Left renal pelvis (tissue), 4 donors: ENCODE data around the gene CRYGS. TPM values are rescaled to one million over a fixed set of nuclear protein-coding genes. Genes with fewer than 3 reads are reported as not detected.
"Not testable (repeated sequence)": the region's sequence is repeated elsewhere in the genome, so short reads cannot be mapped to it uniquely, and the experiment has no call there.

Experiments used
- DNase-seq, 4 donors: peaks; one replicate each; pipeline ENCODE4 v3.0.0-alpha.2; 2013; ENCODE audit warnings: low read depth in 4 of 4, low spot score in 3 of 4
- polyA plus RNA-seq, 4 donors: library from polyadenylated mRNA; unstranded; fragments of 120-200 nt; gene quantifications; one replicate each; pipeline ENCODE4 v1.2.1, GENCODE V29; 2013; ENCODE audit not compliant: insufficient read length in 4 of 4

CRYGS gene
- polyA plus RNA-seq, 4 donors = 3.4 to 13.1 (median 6.3) TPM

- no peak for DNase-seq
Observed at GRCh38 chr3:186564586-186564985, 20.4 kb upstream of the CRYGS start.

GRCh38 chr3:186552408-186553031 lies 8.3 kb upstream of the CRYGS start:
- DNase-seq = no peak

DNA sequence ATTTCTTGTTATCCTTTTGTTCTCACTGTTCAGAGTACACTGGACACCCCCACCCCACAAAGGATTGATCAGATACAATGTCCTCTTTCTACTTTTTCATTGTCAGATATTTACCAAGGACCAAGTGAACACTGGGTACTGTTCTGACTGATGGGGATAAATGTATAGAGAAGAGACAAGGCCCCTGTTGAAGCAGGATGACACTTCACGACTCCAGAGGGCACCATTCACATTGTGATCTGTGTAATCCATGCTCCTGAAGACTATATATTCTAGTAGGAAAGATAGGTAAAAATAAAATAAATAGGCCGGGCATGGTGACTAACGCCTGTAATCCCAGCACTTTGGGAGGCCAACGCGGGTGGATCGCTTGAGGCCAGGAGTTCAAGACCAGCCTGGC lies 7.2 kb upstream of the CRYGS start:
- DNase-seq = no peak

DNA sequence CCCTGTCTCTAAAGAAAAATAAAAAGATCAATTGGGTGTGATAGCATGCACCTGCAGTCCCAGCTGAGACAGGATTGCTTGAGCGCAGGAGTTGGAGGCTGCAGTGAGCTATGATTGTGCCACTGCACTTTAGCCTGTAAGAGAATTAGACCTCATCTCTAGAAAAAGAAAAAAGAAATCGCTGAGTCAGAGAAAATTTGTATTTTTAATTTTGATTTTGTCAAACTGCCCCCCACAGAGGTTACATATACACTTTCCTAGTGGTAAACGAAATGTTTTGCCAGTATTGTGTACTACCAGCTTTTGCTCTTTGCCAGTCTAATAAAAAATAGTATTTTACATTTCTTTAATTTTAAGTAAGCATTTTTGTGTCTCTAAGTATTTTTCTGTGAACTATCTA lies 5.3 kb upstream of the CRYGS start:
- no peak for DNase-seq

GRCh38 chr3:186540835-186541226 lies 3.3 kb downstream of the CRYGS start:
- no peak for DNase-seq

DNA sequence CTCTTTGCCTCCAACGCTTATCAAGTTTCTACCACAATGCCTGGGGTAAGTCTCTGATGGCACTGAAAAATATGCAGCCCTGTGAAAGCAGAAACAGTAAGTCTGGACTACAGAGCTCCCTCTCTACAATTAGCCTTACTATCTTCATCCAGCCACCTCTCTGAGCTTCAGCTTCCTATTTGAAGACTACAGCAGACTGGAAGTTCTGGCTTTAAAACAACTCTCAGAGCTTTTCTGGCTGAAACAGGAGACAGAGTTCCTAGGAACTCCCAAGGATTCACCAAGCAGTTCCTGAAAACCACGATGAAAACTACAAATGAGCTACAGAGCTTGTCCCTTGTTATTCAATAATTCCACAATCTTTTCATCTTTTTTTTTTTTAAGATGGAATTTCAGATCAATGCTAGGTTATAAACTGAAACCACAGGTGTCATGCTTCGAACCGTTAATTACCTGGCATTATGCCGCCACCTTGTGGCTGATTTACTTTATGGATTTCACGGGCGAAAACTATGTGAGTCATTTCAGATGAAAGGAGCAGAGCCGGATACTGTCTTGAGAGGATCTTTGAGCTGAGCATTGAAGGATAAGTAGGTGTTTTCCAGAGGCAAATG lies 3.9 kb downstream of the CRYGS start:
- DNase-seq = peak; percentile 49 to 61 (median 54)

DNA sequence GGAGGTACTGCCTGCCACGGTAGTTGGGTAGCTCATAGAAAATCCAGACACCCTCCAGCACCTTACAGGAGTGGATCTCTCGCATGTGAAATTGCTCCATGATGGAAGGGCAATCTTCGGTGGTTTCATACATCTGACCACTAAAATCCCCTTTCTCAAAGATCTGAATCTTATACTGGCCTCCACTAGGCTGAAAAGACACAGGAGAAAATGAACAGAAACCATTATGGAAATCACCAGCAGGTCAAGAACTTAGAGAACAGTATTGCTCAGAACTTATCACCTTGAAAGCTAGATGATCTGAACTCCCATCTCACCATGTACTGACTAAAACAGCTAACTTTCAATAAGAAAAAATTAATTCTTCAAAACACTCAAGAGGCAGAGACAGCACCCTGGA lies 5.4 kb downstream of the CRYGS start:
- no peak for DNase-seq

DNA sequence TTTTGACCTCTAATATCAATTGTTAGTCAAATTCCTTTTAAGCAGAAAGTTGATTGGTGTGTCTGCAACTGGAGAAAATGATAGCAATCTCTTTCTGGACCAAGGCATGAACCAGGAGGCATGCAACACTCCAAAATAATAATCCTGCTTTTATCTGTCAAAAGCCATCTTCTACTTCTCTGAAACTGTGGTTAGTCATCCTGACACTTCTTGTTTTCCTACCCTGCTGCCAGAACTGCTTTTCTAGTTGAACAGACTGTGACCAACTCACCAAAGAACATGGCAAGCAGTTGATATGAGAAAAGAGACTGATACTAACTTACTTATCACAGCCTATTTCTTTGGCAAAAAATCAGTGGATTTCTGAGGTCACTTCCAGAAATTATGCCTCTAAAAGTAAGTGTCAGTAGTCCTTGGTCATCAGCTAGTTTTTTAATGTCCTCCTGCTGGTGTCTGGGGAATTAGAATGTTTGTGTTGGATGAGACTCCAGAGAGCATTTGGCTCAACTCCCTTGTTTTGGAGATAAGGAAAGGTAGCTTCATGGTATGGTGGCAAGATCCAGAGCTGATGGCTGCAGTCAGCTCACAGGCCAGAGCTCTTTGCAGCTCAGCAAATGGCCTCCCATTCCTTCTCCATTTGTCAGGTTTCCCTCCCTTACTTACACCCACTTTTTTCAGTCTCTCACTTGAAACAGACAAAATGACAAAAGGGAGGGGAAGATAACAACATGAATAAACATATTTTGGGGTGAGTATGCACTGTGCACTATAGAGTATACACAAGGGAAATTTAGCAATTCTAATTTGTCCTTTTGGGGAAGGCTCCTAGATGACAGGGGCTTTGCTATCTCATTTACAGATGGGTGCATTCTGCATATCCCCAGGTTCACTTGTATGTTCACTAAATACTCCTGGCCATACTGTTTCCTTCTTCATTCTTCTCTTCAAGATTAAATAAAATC lies 7.0 kb downstream of the CRYGS start:
- no peak for DNase-seq

DNA sequence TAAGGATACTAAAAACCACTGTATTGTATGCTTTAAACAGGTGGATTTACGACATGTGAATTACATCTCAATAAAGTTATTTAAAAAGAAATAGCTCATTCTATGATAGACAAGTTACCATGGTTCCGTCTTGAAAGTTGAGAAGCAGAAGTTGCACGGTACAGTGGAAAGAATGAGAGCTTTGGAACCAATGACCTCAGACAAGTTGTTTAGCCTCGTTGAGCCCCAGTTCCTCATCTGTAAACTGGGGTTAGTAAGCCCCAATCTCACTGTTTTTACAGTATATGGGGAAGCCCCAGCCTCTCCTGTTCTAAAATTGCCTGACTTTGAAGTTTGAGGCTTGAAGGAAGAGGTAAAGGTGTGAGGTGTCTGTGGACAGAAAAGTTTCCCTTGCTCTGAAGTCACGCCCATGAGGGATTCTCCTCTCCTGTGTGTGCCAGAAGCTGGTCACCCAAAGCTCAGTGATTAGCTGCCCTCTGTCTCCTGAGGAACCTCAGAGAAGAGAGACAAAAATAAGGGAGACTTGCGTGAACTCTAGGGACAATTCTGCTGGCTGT lies 10.0 kb downstream of the CRYGS start:
- no peak for DNase-seq

- DNase-seq = no peak
Observed at GRCh38 chr3:186532598-186533072, 11.5 kb downstream of the CRYGS start.

- not testable (repeated sequence) for DNase-seq
Observed at GRCh38 chr3:186531694-186532093, 12.5 kb downstream of the CRYGS start.

DNA sequence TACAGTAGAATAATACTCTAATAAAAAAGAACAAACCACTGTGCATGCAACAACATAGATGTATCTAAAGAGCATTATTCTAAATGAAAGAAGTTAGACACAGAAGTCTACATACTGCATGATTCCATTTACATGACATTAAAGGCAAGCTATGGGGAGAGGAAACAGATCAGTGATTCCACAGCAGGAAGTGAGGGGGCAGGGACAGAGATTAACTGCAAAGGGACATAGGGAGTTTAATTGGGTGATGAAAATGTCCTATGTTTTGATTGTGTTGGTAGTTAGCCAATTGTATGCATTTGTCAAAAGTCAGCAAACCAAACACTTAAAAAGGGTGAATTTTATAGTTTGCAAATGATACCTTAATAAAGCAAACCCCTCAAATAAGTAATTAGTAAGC lies 13.8 kb downstream of the CRYGS start:
- no peak for DNase-seq

- no peak for DNase-seq
Observed at GRCh38 chr3:186529201-186529999, 14.8 kb downstream of the CRYGS start.

- DNase-seq = no peak
Observed at GRCh38 chr3:186526256-186526606, 17.9 kb downstream of the CRYGS start.

DNA sequence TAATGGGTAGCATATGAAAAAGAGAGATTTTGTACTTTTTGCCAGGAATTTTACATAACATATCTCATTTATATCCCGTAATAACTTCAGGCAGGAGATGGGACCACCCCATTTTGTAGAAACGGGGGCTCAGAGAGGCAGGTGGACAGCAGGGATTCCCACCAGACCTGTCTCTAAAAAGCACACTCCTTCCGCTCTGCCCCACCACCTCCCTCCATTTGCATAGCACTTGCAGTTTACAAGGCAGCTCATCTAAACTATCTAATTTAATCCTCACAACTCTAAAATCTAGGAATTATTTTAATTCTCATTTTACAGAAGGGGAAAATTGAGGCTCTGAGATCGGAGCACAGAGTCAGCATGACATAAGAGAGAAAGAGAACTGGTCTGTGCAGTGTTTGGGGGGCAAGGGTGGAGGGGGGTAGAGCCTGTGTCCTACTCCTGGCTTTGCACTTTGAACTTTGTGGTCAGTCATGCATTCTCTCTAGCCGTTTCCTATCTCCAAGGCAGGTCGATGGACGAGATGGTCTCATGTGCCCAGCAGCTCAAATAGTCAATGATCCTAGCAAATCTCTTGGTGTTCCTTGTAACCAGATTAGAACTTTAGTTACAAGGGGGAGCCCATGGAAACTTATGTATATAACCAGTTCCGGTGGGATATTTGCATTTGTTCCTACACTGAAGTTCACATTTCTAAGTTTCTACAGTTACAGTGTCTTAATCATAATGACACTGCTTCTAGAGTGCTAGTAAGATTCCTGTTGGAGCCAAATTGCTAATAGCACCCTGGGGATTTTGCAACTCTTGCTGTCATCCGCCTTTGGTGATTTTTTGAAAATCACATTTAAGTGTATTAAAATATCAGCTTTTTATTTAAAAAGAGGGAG lies 18.6 kb downstream of the CRYGS start:
- DNase-seq = no peak

- DNase-seq = no peak
Observed at GRCh38 chr3:186524616-186525015, 19.6 kb downstream of the CRYGS start.

DNA sequence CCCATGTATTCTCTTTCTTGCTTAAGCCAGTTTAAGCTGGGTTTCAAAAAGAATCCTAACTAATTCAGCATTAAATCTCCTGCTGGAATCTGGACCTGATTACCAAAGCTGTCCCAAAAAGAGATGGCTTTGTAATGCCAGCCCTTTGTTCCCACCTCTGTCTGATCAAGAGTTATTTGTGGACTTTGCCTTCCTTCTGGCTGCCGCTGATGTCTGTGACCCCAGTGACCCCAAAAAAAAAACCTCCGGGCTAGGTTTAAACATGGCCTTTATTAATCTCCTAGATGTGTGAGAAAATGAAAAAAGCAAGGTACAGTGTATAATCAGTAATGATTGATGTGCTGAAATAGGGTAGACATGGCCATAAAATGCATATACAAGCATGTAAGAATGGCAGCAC lies 20.7 kb downstream of the CRYGS start:
- no peak for DNase-seq

- DNase-seq = no peak
Observed at GRCh38 chr3:186523022-186523421, 21.2 kb downstream of the CRYGS start.
